CD4-positive, alpha-beta T cell treated with Interleukin-15 for 4 hours (primary cell): ENCODE measurements around the gene MAP3K7CL.

Experiments
- DNase-seq: peaks from one replicate; pipeline ENCODE4 v3.0.0-alpha.2; 2020; ENCODE audit warnings: low spot score

The MAP3K7CL gene

GRCh38 chr21:29196670-29197191 lies 66.3 kb downstream of the MAP3K7CL start:
- no peak for DNase-seq

DNA sequence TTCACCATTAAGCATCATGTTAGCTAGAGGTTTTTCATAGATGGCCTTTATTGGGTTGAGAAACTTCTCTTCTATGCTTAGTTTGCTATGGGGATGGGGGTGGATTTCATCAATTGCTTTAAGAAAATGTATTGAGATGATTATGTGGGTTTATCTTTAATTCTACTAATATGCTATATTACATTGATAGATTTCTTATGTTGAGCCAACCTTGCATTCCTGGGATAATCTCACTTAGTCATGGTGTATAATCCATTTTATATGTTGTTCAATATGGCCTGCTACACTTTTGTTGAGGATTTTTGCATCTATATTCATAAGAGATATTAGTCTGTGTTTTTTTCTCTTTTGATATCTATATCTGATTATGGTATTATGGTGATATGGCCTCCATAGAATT lies 70.7 kb downstream of the MAP3K7CL start:
- DNase-seq: no peak

- DNase-seq: no peak
These were observed 74.6 kb downstream of the MAP3K7CL start for GRCh38 chr21:29205009-29205408.

GRCh38 chr21:29205988-29206387 lies 75.5 kb downstream of the MAP3K7CL start:
- DNase-seq: no peak

GRCh38 chr21:29206445-29206844 lies 76.0 kb downstream of the MAP3K7CL start:
- no peak for DNase-seq

GRCh38 chr21:29207201-29207600 lies 76.8 kb downstream of the MAP3K7CL start:
- no peak for DNase-seq

DNA sequence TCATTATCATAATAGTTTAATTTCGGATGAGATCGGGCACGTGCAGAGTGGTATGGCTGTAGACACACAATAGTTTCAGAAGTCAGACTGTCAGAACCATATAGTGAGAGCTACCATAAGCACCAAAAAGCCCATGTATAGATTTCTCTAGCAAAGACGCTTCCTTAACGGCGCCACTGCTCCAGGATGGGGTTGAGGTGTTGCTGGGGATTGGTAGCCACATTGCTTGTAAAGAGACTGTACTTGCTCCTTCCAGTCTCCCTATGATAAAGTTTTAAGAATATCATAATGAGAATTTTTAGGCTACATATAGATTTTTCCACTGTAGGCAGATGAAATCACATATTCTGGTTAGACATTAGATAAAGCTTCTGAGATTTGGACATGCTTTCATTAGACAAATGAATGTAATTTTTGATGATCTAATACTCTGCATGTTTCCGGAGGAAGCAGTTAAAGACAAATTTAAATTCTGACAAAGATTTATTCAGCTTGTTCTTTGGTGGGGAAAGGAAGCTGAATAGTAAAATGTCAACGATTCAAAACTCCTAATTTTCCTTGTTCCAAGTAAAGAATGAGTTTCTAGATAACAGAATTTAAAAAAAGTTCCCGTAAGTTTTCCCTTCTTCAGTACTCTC lies 77.7 kb downstream of the MAP3K7CL start:
- no peak for DNase-seq

GRCh38 chr21:29208682-29209059 lies 78.2 kb downstream of the MAP3K7CL start:
- DNase-seq: no peak

DNA sequence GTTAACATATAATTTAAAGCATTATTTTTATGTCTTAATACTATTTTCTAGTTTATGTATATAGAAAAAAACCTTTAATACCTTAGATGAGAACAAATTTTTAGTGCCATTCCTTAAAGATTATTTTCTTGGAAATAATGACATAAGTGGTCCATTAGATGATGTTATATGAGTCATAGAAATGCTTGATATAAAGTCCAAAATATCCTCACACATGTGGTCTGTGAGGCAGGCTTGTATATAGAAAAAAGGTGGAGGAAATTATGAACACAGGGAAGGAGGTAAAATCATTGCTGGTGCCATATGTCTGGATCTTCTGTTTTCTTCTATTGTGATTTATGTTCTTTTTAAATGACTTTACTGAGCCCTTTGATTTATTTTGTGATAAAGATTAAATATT lies 79.3 kb downstream of the MAP3K7CL start:
- no peak for DNase-seq

GRCh38 chr21:29211205-29211604 lies 80.8 kb downstream of the MAP3K7CL start:
- DNase-seq: no peak

- no peak for DNase-seq
These were observed 82.0 kb downstream of the MAP3K7CL start for GRCh38 chr21:29212446-29212845.

DNA sequence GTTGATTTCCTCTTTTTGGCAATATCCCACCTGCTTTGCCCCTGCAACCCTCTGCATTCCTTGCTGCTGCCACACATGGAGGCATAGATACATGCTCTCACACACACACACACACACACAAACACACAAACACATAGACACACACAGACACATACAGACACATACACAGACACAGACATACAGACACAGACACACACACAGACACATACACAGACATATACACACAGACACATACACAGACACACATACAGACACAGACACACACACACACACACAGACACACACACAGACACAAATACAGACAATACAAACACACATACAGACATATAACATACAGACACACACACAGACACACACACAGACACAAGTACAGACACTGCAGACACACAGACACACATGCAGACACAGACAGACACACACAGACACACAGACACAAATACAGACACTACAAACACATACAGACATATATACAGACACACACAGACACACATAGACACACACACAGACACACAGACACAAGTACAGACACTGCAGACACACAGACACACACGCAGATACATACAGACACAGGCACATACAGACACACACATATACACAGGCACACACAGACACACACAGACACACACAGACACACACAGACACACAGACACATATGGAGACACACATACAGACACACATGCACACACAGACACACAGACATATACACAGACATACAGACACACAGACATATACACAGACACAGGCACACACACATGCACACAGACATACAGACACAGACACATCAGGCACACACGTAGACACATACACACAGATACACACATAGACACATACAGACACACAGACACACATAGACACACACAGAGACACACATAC lies 83.3 kb downstream of the MAP3K7CL start:
- no peak for DNase-seq

GRCh38 chr21:29215709-29216108 lies 85.3 kb downstream of the MAP3K7CL start:
- DNase-seq: no peak

DNA sequence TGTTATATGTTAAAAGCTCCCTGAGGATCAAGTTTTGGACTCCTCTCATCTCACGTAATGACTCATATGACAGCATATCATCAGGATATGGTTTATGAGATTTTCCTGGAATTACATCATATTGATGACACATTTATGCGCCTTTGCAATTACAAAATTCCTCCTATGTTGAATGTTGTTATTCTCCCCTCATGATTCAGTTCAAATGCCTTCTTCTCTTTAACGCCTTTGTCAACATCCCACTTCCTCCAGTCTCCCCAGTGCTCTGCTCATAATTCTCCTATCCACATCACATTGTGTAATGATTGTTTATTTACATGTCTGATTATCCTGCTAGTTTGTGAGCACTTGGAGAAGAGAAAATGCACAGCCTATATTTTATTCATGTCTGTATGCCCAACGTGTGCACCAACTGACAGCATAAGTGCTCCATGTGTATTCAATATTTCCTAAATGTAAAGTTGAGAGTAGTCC lies 87.4 kb downstream of the MAP3K7CL start:
- DNase-seq: no peak

- no peak for DNase-seq
These were observed 88.3 kb downstream of the MAP3K7CL start for GRCh38 chr21:29218749-29219148.

- no peak for DNase-seq
These were observed 88.8 kb downstream of the MAP3K7CL start for GRCh38 chr21:29219165-29219770.

DNA sequence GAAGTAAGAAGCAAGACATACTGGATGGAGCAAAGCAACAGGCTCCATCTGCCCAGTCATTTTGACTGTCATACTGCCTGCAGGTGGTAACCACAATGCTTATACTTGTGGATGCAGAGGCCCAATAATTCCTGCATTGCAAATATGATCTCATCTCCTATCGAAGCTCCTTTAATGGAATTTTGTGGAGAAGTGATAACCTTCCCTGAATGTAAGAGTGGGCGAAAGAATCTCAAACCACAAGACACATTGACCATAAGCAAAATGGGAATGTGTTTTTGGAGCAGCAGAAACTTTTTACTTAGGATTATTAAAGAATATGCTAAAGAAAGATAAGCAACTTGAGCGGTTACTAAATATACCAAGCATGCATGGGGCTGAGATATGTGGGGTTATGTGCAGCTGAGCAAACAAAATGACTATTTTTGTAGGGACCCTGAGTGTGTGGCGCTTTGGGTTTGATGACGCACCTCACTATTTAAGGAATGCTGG lies 90.9 kb downstream of the MAP3K7CL start:
- no peak for DNase-seq

DNA sequence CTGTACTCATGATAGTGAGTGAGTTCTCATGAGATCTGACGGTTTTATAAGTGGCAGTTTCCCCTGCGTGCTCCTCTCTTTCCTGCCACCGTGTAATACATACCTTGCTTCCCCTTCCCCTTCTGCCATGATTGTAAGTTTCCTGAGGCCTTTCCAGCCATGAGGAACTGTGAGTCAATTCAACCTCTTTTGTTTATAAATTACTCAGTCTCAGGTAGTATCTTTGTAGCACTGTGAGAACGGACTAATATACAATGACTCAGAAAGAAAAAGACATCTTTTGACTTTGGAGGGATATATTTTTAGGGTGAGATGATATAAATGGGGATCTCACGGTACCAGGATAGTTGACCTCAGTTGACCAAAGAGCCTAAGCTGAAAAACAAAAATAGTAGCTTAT lies 93.6 kb downstream of the MAP3K7CL start:
- DNase-seq: no peak
